Ovary (tissue), 3 donors: ENCODE results near the gene TBX20.
"Not testable (repeated sequence)": the region's sequence is repeated elsewhere in the genome, so short reads cannot be mapped to it uniquely, and the experiment has no call there.

Experiments
- CTCF ChIP-seq, 3 donors: fragments of 450-650 bp in 2 of 3; fragments of 200-600 bp in 1 of 3; IDR thresholded peaks; one replicate each; pipeline versions ENCODE4 v1.5.1 to v1.8.0; 2016 to 2022; ENCODE audit warnings: antibody characterized with exemption in 3 of 3, mild to moderate bottlenecking in 1 of 3
- EP300 ChIP-seq: sonication (generic); formaldehyde crosslinking; IDR thresholded peaks from one replicate; pipeline ENCODE4 v1.6.1; 2017; ENCODE audit warnings: antibody characterized with exemption
- POLR2A ChIP-seq: fragments of 450-650 bp; IDR thresholded peaks from one replicate; pipeline ENCODE4 v1.6.1; 2017; ENCODE audit warnings: antibody characterized with exemption, mild to moderate bottlenecking, moderate library complexity
- donor health status: DM: no; HTN: no; CAD: no.

DNA sequence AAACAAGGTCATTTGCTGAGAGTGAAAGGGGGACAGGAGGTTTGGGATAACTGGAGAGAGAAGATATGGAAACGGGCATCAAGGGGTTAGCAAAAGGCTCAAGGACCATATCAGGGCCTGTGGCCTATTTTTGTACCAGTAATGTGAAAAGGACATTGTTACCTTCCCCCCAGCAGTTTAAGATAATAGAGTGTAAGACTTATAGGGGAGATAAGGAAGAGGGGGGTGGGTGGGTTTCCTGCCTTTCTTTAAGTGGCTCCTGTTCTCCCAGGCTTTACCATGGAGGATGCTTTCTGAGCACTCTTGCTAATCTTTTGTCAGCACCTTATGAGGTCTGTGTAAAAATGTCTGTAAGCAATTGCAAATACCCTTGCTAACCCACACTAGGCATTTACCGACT lies 80.7 kb downstream of the TBX20 start:
- TF ChIP-seq POLR2A; CTCF (IDR thresholded peaks at IDR 0.05); EP300: not testable (repeated sequence)
